Skin epidermis (tissue), 12 donors: ENCODE measurements around the gene KIAA0513.
"Not testable (repeated sequence)": the region's sequence is repeated elsewhere in the genome, so short reads cannot be mapped to it uniquely, and the experiment has no call there.

Experiments
- H3K27ac ChIP-seq, 21 experiments: fragments of 200-600 bp; sonication (generic) in 11 of 21; one replicate each; pipeline ENCODE4 v1.5.0; 2020; ENCODE audit warnings: mild to moderate bottlenecking in 3 of 21, inconsistent platforms in 2 of 21, moderate library complexity in 2 of 21
- H3K4me3 ChIP-seq, 7 experiments: fragments of 200-600 bp; sonication (generic) in 2 of 7; one replicate each; pipeline ENCODE4 v1.5.0; 2020; ENCODE audit warnings: inconsistent platforms in 2 of 7, mild to moderate bottlenecking in 2 of 7, moderate library complexity in 1 of 7

KIAA0513 gene

DNA sequence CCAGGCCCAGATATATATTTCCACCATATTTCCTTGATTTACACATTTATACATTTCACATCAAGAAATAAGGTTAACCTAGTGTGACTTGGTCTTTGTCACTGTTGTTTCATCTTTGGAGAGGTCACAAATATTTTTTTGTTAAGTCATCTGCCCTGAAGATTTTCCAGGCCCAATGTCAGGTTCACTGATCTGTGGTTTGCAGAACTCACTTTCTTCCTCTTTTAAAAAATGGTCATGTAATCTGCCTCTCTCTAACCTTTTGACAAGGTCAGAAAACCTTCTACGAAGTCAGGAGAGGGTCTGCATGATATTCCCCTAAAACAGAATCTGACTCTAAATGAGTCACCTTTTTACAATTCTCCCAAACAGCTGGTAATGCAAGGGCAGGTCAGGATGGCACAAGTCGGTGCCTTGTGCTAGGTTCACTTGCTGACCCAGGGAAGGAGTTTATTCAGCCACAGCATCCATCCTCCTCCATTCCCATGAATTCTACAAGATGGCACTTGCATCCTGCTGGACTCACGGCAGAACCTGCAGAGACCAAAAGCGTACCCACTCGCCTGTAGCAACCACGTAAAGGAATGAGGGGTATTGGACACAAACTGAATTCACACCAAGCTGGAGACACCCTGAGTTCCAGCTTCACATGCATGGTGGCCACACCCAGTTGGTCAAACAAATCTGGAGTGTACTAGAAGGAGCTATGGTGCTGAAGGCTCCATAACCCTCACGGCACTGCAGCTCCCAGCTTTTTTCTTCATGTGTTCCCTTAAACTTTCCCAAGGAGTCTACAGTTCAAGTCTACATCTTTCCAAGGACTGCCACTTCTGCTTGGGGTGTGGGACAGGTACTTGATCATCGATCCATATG, 1.6 kb upstream of the KIAA0513 start:
- peak overlapping the region in 2 of 21 experiments; percentile 96 for H3K27ac ChIP-seq
- no peak overlapping the region for H3K4me3 ChIP-seq

DNA sequence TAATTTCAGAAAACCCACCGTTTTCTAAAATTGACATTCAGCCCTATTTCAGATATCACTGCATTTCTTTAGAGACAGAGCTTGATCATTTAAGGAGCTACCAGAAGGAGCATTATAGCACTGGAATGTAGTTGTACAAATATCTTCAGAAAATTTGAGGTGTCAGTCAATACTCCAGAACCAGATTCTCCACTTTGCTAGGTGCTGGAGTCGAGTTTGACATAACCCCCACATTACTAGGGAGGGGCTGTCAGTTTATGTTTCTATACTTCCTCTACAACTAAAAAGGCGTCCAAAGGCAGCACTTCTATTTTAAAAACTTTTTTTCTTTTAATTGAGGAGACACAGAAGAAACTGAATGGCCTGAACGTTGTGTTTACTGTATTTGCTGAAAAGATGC, 892 bp upstream of the KIAA0513 start:
- Histone ChIP-seq H3K27ac (peak overlapping the region in 17 of 21 experiments; percentile 77 to 96 (median 90)), H3K4me3 (peak overlapping the region in 6 of 7 experiments; percentile 69 to 90 (median 77))

DNA sequence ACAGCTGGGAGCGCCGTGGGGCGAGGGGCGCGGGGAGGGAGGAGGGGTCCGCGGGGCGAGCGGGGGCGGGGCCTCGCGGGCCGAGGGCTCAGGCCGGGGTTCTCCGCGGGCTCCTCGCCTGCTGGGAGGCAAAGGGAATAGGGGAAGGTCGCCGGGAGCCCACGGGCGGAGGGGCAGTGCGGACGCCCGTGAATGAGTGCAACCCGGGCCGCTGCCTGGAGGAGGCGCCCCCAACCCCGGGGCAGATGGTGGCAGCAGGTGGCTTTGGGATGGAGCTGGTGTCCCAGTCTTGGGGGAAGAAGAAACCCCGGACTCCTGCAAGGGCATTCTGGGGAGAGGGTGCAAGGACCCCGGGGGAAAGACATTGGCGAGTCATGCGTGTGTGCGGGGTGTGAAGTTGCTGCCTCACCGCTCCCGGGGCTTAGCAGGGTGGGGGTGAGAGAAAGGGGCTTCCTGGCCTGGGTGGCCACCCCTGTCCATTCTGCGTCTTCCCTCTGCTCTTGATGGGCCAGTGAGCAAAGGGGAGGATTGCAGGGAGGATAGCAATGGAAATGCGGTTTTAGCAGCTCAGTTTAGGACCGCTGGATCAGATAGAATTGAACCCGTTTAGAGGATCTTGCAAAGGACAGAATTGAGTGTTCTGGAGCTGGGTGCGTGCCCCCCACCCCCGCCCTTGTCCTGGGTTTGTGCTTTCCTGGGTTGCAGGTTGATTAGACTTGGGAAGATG, 526 bp downstream of the KIAA0513 start:
- peak overlapping the region; percentile 74 to 96 (median 90) for H3K27ac ChIP-seq
- H3K4me3 ChIP-seq, result peak overlapping the region; percentile 69 to 90 (median 78)

DNA sequence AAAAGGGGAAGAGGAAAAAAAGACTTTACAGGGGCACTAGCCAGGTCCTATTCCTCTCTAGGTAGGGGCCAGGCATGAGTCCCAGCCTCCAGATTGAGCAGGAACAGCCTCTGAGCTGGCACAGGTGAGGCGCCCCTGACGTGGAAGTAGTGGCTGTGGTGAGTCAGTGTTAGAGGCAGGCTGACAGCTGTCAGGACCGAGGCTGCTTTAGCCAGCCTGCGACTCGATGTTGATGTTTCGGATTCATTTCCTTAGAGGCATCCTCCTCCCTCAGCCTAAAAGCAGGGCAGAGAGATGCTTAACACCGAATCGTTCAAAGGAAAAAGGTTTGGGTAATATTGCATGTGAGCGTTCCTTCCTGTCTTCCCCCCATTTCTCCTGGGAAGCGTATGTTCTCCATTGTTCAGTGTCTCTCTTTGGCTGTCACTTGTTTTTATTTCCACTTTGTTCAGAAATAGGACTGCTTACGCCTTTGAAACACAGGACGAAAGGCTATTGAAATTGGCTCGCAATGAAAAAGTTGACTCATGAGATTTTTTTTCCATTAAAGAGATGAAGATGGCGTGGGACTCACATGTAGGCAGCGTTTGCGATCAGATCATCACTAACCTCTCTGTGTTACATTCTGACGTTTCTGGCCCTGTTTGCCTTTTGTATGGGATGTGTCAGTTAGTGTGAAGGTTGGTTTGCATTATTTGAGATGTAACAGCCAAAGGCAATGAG, 1.3 kb downstream of the KIAA0513 start:
- Histone ChIP-seq H3K27ac (peak overlapping the region in 20 of 21 experiments; percentile 52 to 96 (median 91)), H3K4me3 (peak overlapping the region; percentile 69 to 90 (median 78))

DNA sequence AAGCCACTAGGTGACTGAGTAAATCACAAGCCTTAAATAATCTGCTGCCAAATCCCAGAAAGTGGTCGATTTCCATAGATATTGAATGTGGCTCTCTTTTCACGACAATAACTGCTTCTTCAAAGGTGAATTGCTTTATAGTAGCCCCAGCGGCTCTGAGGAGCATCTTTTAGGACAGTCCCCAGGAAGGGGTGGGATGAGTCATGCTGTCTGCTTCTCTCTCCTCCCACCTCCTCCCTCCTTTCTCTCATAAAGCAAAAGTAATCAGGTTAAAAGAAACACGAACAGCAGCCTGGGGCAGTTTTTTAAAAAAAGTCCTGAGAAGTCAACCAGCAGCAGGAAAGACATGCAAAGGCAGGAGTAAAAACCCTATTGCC, 1.8 kb downstream of the KIAA0513 start:
- H3K4me3 ChIP-seq, result peak overlapping the region in 5 of 7 experiments; percentile 69 to 90 (median 79)
- peak overlapping the region in 19 of 21 experiments; percentile 3 to 96 (median 90) for H3K27ac ChIP-seq

DNA sequence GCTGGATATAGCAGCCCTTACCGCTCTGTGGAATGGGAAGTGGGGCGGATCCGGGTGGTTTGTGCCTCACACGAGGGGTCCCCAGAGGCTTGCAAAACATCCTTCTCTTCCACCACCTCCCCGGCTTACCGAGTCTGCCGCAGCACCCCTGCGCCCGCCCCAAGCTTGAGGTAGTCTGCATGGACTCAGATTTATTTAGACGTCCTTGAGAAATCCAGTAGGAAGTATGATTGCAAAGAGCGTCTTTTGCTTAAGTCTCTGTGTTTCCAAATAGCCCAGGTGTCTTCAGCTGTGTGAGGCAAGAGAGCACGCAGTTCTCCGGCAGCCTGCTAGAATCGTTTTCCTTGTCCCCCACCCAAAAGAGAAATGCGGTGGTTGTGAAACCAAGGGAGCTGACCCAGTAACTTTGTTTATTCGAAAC, 2.4 kb downstream of the KIAA0513 start:
- H3K27ac ChIP-seq, result peak overlapping the region in 20 of 21 experiments; percentile 3 to 96 (median 90)
- H3K4me3 ChIP-seq, result no peak overlapping the region

DNA sequence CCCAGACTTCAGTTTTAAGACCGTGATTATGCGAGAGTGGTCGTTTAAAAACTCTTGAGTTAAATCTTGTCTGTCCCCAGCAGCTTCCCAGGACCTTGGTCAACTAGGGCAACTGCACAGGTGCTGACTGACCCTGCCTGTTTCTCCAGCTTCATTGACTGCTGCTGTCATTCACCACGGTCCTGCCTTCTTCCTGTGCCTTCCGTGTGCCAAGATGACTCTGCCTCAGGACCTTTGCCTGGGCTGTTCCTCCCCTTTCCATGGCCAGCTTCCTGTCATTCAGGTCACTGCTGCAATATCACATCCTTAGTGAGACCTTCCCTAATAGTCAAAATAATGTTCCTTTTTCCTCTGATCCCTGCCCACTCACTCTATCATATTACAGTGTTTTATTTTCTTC, 3.9 kb downstream of the KIAA0513 start:
- peak overlapping the region in 1 of 21 experiments; percentile 28 for H3K27ac ChIP-seq
- H3K4me3 ChIP-seq, result no peak overlapping the region

DNA sequence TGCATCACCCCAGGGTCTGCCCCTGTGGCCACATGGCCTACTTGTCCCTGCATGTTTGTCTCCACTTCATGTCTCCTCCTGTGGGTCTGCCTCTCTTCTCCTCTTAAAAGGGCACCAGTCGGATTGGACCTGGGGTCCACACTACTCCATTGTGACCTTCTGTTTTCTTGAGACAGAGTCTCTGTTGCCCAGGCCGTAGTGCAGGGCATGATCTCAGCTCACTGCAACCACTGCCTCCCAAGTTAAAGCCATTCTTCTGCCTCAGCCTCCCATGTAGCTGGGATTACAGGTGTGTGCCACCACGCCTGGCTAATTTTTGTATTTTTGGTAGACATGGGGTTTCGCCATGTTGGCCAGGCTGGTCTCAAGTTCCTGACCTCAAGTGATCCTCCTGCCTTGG, 4.6 kb downstream of the KIAA0513 start:
- H3K27ac ChIP-seq, H3K4me3 ChIP-seq: not testable (repeated sequence)

DNA sequence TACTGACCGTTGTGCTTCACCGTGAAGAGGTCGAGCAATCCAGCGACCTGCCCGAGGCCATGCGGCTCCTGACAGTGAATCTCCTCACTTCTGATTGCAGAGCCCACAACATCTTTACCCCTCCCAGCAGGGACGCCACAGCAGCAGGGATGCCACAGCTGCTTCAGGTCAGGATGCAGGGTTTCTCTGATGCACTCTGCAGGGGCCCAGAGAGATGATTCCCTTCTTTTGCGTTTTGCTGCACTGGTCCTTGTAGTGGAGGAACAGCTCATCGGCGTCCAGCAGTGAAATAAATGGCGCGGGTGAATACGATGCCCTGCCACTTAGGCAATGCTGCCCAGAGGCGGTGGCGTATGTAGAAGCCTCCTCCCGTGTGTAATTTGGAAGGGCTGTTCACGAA, 5.6 kb downstream of the KIAA0513 start:
- Histone ChIP-seq H3K4me3 (no peak overlapping the region), H3K27ac (no peak overlapping the region)

DNA sequence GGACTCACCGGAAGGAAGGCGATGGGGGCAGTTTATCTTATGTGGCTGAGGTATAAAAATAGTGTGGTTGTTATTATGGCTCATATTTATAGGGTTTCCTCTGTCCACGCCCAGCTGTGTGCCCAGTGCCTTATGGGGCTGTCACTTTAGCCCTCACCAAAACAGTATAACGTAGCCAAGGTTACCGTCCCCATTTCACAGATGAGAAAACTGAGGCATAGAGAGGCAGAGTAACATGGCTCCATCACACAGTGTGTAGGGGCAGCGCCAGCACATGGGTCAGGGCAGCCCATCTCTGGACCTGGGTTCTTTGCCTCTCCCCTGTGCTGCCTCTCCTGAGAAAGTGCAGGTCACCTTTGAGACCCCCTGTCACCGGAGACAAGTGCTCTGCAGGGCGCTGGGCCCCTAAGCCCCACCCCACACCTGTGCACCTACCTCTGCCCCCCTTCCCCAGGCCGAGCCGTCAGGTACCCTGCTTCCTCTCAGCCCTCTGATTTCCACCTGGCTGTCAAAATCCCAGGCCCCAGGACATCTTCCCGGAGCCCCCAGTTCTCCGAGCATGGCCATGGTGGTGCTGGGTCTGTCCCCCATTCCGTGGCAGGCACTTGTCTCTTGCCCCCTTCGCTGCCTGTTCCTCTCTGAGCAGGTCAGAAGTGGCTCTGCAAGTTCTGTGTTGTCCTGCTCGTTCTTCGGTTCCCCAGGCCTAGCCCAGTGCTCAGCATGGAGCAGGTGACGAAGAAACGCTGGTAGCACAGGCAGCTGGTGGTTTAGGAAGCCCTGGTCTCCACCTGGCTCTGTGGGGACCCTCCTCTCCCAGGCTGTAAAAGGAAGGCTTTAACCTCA, 7.2 kb downstream of the KIAA0513 start:
- peak overlapping the region in 1 of 21 experiments; percentile 61 for H3K27ac ChIP-seq

DNA sequence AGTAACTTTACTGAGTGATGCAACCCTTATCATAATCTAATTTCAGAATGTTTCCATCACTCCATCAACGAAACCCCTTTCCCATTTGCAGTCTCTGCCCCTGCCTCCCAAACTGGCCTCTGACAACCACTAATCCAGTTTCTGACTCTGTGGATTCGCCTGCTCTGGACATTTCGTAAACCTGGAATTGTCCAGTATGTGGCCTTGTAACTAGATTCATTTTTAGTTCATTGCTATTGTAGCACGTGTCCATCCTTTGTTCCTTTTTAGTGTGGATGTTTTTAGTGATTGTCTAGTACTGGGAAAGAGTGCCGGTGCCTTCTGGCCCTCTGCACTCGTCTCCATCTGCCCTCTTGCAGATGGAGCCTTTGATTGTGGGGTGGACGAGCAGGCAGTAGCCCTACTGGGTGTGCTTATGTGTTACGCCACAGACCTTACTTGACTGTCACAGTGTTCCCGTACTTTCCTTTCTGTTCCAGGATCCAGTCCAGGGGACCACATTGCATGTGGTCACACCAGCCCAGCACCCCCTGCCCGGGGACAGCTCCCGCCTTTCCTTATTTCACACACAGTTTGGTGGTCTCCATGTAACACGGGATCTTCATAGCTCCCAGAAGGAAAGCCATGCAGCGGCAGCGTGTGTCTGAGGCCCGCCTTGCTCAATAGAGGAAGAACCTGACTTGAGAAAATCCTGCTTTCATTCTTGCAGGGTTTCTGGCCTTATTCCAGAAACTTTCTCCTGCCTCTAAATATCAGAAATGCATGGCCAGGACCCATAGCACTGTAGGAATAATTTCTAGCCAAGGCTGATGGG, 8.8 kb downstream of the KIAA0513 start:
- Histone ChIP-seq H3K4me3 (no peak overlapping the region), H3K27ac (peak overlapping the region in 1 of 21 experiments; percentile 3)

More for the DNA sequence above, 7.2 kb downstream of the KIAA0513 start:
- no peak overlapping the region for H3K4me3 ChIP-seq

DNA sequence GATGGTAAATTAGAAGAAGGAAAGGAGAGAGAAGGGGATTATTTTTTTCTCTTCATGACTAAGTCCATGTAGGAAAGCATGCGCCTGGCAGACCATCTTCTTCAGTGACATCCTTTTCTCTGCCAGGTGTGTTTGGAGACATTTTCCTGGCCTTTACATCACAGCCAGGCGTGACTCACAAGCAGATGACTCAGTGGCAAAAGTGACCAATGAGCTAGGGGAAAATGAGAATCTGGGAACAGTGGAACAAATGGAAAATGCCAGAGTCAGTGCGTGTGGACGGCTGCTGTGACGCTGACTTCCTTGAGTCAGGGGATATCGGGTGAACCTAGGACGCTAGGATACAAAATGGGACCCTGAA, 9.4 kb downstream of the KIAA0513 start:
- Histone ChIP-seq H3K27ac (peak overlapping the region in 1 of 21 experiments; percentile 3), H3K4me3 (no peak overlapping the region)

DNA sequence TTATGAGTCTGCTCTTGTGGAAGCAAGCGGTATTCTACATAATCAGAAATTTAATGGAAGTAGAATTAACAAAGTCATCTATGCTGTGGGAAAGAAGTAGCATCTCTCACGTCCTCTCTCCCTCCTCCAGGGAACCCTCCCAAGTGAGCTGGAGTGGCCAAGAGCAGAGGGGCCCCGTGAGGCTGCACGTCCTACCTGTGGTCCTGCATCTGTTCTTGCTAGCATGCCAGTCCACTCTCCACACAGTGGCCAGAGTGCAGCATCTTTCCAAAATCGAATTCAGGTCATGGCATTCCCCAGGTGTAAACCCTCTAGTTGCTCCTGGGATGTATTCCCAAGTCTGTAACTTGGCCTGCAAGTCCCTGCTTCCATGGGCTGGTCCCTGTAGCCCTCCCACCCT, 10.1 kb downstream of the KIAA0513 start:
- Histone ChIP-seq H3K27ac (no peak overlapping the region), H3K4me3 (no peak overlapping the region)

DNA sequence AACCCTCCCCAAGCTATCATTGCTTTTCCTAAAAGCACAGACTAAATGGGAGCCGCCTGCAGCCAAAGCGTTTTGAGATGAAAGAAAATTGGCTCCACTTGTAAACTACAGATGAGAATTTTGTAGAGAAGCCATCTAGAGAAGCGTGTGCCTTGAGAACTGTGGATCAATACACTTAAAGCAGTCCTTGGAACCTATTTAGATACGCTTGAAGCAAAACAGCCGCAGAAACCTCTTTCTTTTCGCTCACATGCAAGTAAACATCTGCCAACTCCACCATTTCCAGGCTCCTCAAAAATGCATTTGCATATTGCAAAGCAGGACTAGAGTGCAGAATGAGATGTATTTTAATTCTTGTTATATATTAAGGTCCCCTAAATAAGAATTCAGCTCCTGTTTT, 13.1 kb downstream of the KIAA0513 start:
- Histone ChIP-seq H3K27ac (no peak overlapping the region), H3K4me3 (no peak overlapping the region)

DNA sequence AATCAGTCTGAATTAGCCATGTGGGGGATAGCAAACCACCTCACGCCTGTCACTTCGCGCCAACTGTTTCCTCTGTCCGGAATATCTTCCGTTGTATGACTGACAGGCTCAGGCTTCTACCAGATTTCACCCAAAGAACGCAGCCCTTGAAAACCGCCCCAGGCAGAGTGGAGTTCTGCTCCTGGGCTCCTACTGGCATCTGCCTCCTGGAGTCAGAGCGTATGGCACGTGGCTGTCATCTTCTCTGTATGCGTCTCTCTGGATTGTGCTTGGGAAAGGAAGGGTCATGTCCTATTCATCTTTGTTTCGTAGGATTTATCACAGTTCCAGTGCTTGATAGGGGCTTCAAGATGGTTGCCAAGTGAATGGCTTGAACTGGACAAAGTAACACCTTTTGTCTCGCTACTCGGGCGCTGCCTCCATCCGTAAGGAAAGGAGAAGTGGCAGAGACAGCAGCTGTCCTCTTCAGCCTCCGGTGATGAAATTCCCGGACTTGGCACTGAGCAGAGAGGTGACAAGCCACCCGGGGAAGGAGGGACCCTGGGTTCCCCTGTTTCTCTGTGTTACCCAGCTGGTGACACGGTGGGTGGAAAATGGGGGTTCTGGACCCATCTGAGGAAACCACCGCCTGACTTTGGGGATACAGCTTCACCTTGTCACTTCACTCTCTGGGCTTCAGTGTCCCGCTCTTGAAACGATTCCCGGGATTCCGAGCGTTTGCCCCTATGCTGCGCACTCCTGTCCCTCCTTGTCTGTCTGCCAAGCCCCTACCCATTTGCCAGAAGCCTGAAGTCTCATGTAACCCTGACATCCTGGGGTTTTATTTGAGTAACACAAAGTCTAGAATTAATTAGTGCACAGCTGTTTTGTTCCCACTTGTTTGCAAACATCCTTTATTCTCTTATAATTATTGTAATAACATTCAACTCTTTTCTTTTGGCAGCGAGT, 13.9 kb downstream of the KIAA0513 start:
- H3K4me3 ChIP-seq, result no peak overlapping the region
- H3K27ac ChIP-seq, result no peak overlapping the region

DNA sequence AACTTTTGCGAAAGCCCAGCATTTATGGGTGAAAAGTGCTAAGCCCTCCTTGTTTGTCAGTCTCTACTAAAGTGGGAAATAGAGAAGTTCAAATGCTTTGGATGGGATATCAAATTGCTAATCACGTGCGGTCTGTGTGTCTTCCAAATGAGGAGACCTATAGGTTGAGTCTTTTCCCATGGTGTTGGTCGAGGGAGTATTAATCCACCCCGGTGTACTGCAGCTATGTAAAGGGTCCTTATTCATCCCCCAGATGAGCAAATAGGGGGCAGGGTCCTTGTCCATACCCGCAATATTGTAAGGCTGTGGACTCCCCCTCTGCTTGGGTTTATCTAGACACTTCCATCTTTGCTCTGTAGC, 14.6 kb downstream of the KIAA0513 start:
- H3K4me3 ChIP-seq, result no peak overlapping the region

DNA sequence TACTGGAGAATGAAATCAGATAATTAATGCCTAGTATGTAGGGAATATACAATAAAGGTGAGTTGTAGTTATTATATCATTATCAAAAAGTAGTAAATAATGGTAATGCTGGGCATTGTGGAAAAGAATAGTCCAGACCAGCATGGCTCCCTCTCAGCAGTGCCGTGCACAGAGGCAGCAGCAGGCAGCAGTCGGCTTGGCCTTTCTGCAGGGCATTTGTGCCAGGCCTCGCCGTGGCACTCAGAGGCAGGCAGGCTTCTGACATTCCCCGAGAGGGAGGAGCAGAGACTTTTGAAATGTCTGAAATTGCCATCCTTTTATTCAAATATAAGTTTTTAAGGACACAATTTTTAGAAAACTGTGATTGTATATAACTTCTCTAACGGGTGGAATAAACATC, 15.0 kb downstream of the KIAA0513 start:
- Histone ChIP-seq H3K27ac (no peak overlapping the region), H3K4me3 (no peak overlapping the region)

More for the DNA sequence above, 14.6 kb downstream of the KIAA0513 start:
- no peak overlapping the region for H3K27ac ChIP-seq
